Nephron (organoid): ENCODE data around the gene IFT88.

Experiments used
- H3K27ac Mint-ChIP-seq, 3 experiments: 2 replicates each; pipeline ENCODE4 v1.8.0; 2020; ENCODE audit warnings: mixed read lengths in 3 of 3, mild to moderate bottlenecking in 2 of 3, moderate library complexity in 1 of 3
- H3K27me3 Mint-ChIP-seq: 2 replicates; pipeline ENCODE4 v1.8.0; 2021; ENCODE audit warnings: low read depth, mild to moderate bottlenecking, moderate library complexity, mixed read lengths
- H3K36me3 Mint-ChIP-seq: 2 replicates; pipeline ENCODE4 v1.8.0; 2020; ENCODE audit warnings: low read depth, mixed read lengths
- H3K4me1 Mint-ChIP-seq: 2 replicates; pipeline ENCODE4 v1.8.0; 2020; ENCODE audit warnings: mixed read lengths
- H3K4me3 Mint-ChIP-seq, 3 experiments: 2 replicates each; pipeline ENCODE4 v1.8.0; 2020; ENCODE audit warnings: mild to moderate bottlenecking in 3 of 3, mixed read lengths in 3 of 3, moderate library complexity in 2 of 3
- H3K9me3 Mint-ChIP-seq: 2 replicates; pipeline ENCODE4 v1.8.0; 2020; ENCODE audit warnings: mixed read lengths
- CTCF ChIP-seq, 3 experiments: fragments of 200-600 bp; sonication (generic); IDR thresholded peaks; one replicate each; pipeline ENCODE4 v1.5.0; 2021; ENCODE audit warnings: antibody characterized with exemption in 3 of 3; ENCODE audit not compliant: unreplicated experiment in 3 of 3

Gene IFT88

DNA sequence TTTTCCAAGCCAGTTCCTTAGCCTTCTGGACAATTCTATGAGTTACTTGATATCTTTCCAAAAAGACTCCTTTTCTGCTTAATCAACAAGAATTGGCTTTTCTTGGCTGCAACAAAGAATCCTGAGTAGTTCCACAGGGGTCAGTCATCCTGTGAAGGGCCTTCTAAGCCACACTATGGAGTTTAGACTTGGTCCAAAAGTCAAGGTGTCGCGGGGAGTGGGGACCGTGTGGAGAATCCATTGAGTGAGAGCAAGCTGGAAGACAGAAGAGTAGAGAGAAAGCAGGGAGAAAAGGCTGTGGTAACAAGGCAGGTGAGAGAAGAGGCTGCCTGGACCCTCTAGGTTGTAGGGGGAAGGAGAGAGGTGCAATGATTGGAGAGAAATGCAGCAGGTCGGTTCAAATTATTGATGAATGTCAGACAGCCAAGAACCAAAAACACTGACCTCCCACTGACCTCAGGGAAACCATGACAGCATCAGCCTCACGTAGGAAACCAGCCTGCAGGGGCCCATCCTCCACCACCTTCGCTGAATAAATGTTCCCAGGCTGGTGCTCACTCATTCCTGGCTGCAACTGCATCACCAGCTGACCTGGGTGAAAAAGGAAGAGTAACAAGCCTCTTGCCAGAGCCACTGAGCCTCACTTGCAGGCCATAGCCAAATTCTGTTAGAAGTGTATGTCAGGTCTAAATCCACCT is 7.1 kb upstream of the IFT88 start:
- Mint-ChIP-seq H3K27me3 (no peaks in the 10 kb centered on the region), H3K4me3 (peak overlapping the region in 2 of 3 experiments; percentile 16 to 22), H3K36me3 (peaks cover 6% of the 10 kb centered on the region), H3K4me1 (peaks cover 15% of the 10 kb centered on the region), H3K9me3 (peaks cover 4% of the 10 kb centered on the region), H3K27ac (peak overlapping the region; percentile 77 to 87 (median 84))
- no peak for TF ChIP-seq CTCF (IDR thresholded peaks at IDR 0.05; ENCODE audit: unreplicated experiment in 3 of 3)

DNA sequence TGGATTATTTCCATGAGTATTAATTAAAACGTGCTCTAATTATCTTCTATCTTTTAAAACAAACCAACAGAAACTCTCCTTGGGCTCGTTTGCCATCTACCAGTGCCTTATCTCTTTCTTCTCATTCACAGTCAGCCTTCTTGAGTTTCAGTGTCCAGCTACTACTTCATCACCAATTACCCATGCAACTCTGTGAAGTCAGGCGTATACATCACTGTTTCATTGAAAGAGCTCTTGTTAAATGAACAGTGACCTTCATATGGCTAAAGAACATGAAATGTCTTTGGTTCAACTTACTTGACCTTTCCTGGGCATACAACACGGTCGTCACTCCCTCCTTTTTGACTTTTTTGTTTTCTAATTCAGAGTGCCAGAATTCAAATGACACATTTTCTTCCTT is 5.2 kb upstream of the IFT88 start:
- Mint-ChIP-seq H3K4me3 (peak overlapping the region in 2 of 3 experiments; percentile 0 to 26), H3K27me3 (peaks cover 4% of the 10 kb centered on the region), H3K27ac (peak overlapping the region; percentile 31 to 95 (median 90)), H3K36me3 (peaks cover 16% of the 10 kb centered on the region), H3K9me3 (peaks cover 7% of the 10 kb centered on the region), H3K4me1 (peaks cover 20% of the 10 kb centered on the region)
- TF ChIP-seq CTCF (IDR thresholded peaks at IDR 0.05; ENCODE audit: unreplicated experiment in 3 of 3): no peak

DNA sequence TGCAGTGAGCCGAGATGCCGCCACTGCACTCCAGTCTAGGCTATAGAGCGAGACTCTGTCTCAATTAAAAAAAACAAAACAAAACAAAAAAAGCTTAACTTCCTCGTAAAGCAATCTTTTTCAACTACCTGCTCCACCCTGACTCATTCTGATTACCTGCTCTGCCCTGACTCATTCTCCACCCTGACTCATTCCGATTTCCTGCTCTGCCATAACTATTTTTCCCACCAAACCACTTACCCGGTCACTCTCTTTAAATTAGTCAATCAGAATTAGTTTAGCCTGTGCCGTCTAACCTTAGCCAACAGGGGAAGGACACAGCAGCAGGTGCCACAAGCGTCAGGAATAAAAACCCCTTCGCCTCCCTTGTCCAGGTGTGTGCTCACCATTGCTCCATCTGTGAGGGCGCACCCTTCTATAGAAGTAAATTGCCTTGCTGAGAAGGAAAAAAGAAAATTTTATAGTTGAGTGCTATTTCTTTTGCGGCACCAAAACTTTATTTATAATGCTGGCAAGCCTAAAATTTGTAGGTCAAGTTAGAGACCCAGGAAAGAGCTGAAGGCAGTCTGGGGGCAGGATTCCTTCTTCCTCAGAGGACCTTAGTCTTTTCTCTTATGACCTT is 1.7 kb upstream of the IFT88 start:
- Mint-ChIP-seq H3K27me3 (peaks cover 4% of the 10 kb centered on the region), H3K9me3 (peaks cover 7% of the 10 kb centered on the region), H3K4me3 (peak overlapping the region; percentile 75 to 98 (median 98)), H3K27ac (peak overlapping the region; percentile 48 to 100 (median 100)), H3K36me3 (peaks cover 27% of the 10 kb centered on the region), H3K4me1 (peaks cover 27% of the 10 kb centered on the region)
- TF ChIP-seq CTCF (IDR thresholded peaks at IDR 0.05; ENCODE audit: unreplicated experiment in 3 of 3): no peak

DNA sequence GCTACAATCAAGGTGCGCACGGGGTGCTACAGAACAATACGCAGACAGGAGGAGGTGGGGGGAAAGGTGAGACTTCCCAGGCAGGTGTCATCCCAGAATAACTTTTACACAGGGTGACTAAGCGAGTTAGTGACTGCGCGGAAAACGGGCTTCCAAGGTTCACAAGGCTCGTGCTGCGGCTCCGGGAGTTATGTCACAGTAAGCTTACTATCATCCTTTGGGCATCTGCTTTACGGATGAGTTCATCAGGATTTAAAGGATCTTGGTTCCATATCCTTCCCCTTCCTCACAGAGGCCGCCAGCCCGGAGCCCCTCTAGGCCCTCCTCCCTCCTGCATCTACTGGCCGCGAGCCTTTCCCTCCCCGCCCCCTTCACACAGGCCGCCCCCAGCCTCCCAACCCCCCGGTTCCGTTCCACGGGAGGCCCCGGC is 474 bp upstream of the IFT88 start:
- Mint-ChIP-seq H3K4me1 (peaks cover 22% of the 10 kb centered on the region), H3K27me3 (peaks cover 4% of the 10 kb centered on the region), H3K9me3 (peaks cover 10% of the 10 kb centered on the region), H3K4me3 (peak overlapping the region; percentile 98 to 100 (median 98)), H3K36me3 (peaks cover 34% of the 10 kb centered on the region), H3K27ac (peak overlapping the region; percentile 99 to 100 (median 100))
- no peak for TF ChIP-seq CTCF (IDR thresholded peaks at IDR 0.05; ENCODE audit: unreplicated experiment in 3 of 3)

DNA sequence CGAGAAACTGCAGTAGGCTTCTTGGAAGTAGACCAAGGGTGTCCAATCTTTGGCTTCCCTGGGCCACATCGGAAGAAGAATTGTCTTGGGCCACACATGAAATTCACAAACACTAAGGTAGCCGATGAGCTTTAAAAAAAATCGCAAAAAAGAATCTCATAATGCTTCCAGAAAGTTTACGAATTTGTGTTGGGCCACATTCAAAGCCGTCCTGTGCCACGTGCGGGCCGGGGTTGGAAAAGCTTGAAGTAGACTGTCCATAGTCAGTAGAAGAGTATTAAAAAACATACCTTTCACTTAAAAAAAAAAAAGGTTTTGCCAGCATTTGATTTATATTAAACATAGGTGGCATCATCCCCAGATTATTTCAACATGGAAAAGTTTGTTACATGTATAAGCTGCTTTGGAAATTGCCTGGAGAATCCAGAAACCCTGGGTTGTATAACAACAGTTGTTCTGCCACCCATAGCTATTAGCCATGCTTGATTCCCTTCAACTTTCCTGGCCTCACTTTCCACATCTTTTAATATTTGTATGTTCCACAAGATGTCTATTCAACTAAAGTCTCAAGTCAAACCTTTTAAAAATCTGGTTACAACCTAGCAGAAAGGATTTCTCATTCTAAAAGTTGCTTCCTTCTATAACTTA is 1.0 kb downstream of the IFT88 start:
- Mint-ChIP-seq H3K27ac (peak overlapping the region; percentile 99 to 100 (median 100)), H3K9me3 (peaks cover 14% of the 10 kb centered on the region), H3K27me3 (peaks cover 4% of the 10 kb centered on the region), H3K36me3 (peaks cover 48% of the 10 kb centered on the region), H3K4me3 (peak overlapping the region; percentile 98 to 100 (median 98)), H3K4me1 (peaks cover 17% of the 10 kb centered on the region)
- no peak for TF ChIP-seq CTCF (IDR thresholded peaks at IDR 0.05; ENCODE audit: unreplicated experiment in 3 of 3)
